H1 (cell line): ENCODE data around the gene PPP2R2C. TPM values are rescaled to one million over a fixed set of nuclear protein-coding genes. Genes with fewer than 3 reads are reported as not detected.

Experiments used
- CTCF ChIA-PET: fragments of 300-600 bp; sonication (Branson Sonifier 250); formaldehyde crosslinking; loops from one replicate; lab custom pipeline; 2021; ENCODE audit not compliant: partially characterized antibody; lab: Charles Lee
- POLR2A ChIA-PET: fragments of 300-600 bp; sonication (Branson Sonifier 250); formaldehyde crosslinking; loops from one replicate; lab custom pipeline; 2021; ENCODE audit warnings: inconsistent platforms; ENCODE audit not compliant: partially characterized antibody; lab: Charles Lee
- DNase-seq, 2 experiments: peaks; one replicate each; pipeline versions ENCODE4 v3.0.0 to v3.0.0-alpha.2; 2010 to 2022; ENCODE audit warnings: low spot score in 2 of 2, low read depth in 1 of 2, mixed read lengths in 1 of 2
- FAIRE-seq: peaks from 2 replicates; lab custom pipeline; 2011; peaks lifted over from hg19 to GRCh38; lab: Jason Lieb, UNC
- H2AFZ ChIP-seq: 2 replicates; pipeline ENCODE4 v1.8.1; 2012; ENCODE audit warnings: low read length, inconsistent platforms
- H2AK5ac ChIP-seq: 2 replicates; pipeline ENCODE4 v1.6.1; 2013; ENCODE audit warnings: low read depth, low read length
- H2BK120ac ChIP-seq: replicated peaks from 2 replicates; pipeline ENCODE3; 2013; ENCODE audit warnings: low read depth, low read length, inconsistent platforms
- H2BK12ac ChIP-seq: 2 replicates; pipeline ENCODE4 v1.6.1; 2013; ENCODE audit warnings: low read depth, low read length
- H2BK15ac ChIP-seq: 2 replicates; pipeline ENCODE4 v1.6.1; 2013; ENCODE audit warnings: low read length
- H2BK20ac ChIP-seq: 2 replicates; pipeline ENCODE4 v1.6.1; 2013; ENCODE audit warnings: low read length
- H2BK5ac ChIP-seq: 2 replicates; pipeline ENCODE4 v1.6.1; 2013; ENCODE audit warnings: low read depth, low read length
- H3K14ac ChIP-seq: 2 replicates; pipeline ENCODE4 v1.6.1; 2013; ENCODE audit warnings: inconsistent platforms; ENCODE audit not compliant: insufficient read length
- H3K18ac ChIP-seq: 2 replicates; pipeline ENCODE4 v1.6.1; 2013; ENCODE audit warnings: low read length; ENCODE audit errors: extremely low read depth
- H3K23ac ChIP-seq: 2 replicates; pipeline ENCODE4 v1.6.1; 2013; ENCODE audit warnings: inconsistent platforms; ENCODE audit not compliant: insufficient read length
- H3K23me2 ChIP-seq: 2 replicates; pipeline ENCODE4 v1.6.1; 2013; ENCODE audit warnings: low read depth, low read length
- H3K27ac ChIP-seq: 2 replicates; pipeline ENCODE4 v1.6.1; 2011; ENCODE audit warnings: low read depth, low read length, inconsistent platforms
- H3K27me3 ChIP-seq, 4 experiments: replicated peaks in 1 of 4; 1 replicate in 1 of 4; 2 replicates in 3 of 4; pipeline versions ENCODE4 v1.6.1 to v1.8.1; 2011 to 2013; ENCODE audit warnings: low read length in 3 of 4, mild to moderate bottlenecking in 3 of 4, inconsistent platforms in 2 of 4, mixed read lengths in 2 of 4, moderate library complexity in 1 of 4; ENCODE audit not compliant: control insufficient read depth in 3 of 4, insufficient read depth in 3 of 4; ENCODE audit errors: extremely low read depth in 1 of 4
- H3K36me3 ChIP-seq, 4 experiments: 2 replicates each; pipeline versions ENCODE4 v1.6.1 to v1.8.1; 2011 to 2013; ENCODE audit warnings: mild to moderate bottlenecking in 4 of 4, low read length in 3 of 4, moderate library complexity in 2 of 4, control low read depth in 1 of 4, inconsistent platforms in 1 of 4; ENCODE audit not compliant: insufficient read depth in 4 of 4, control insufficient read depth in 2 of 4
- H3K4ac ChIP-seq: replicated peaks from 2 replicates; pipeline ENCODE3; 2013; ENCODE audit warnings: low read length, low read depth, mixed read lengths, inconsistent platforms; ENCODE audit not compliant: insufficient read length
- H3K4me1 ChIP-seq, 4 experiments: replicated peaks in 1 of 4; 1 replicate in 1 of 4; 2 replicates in 3 of 4; pipeline versions ENCODE4 v1.6.1 to v1.8.1; 2011 to 2013; ENCODE audit warnings: low read length in 3 of 4, inconsistent platforms in 2 of 4, mixed read lengths in 1 of 4; ENCODE audit not compliant: insufficient read depth in 4 of 4, control insufficient read depth in 3 of 4
- H3K4me2 ChIP-seq, 2 experiments: 2 replicates each; pipeline versions ENCODE4 v1.6.1 to v1.8.1; 2011 to 2013; ENCODE audit warnings: low read depth in 2 of 2, low read length in 2 of 2, control low read depth in 1 of 2, inconsistent platforms in 1 of 2, mild to moderate bottlenecking in 1 of 2; ENCODE audit not compliant: insufficient read depth in 1 of 2
- H3K4me3 ChIP-seq, 4 experiments: fragments of 200-600, 300-600 bp in 1 of 4; sonication (generic), shearing (Covaris generic), sonication (Bioruptor Twin) in 1 of 4; 2 replicates each; pipeline versions ENCODE4 v1.5.1 to v1.8.1; 2011 to 2016; ENCODE audit warnings: low read length in 4 of 4, low read depth in 3 of 4, control low read depth in 2 of 4, inconsistent platforms in 2 of 4, mild to moderate bottlenecking in 2 of 4, mixed read lengths in 1 of 4, moderate library complexity in 1 of 4; ENCODE audit not compliant: insufficient read depth in 2 of 4; ENCODE audit errors: extremely low read depth in 1 of 4
- H3K56ac ChIP-seq: replicated peaks from 2 replicates; pipeline ENCODE3; 2013; ENCODE audit warnings: low read depth, mild to moderate bottlenecking, mixed read lengths, low read length, inconsistent platforms; ENCODE audit not compliant: insufficient read length
- H3K79me1 ChIP-seq: 2 replicates; pipeline ENCODE4 v1.6.1; 2013; ENCODE audit warnings: low read depth, low read length, control low read depth
- H3K79me2 ChIP-seq, 2 experiments: 2 replicates each; pipeline versions ENCODE4 v1.6.1 to v1.8.1; 2012 to 2013; ENCODE audit warnings: low read length in 2 of 2, mild to moderate bottlenecking in 2 of 2, inconsistent platforms in 1 of 2; ENCODE audit not compliant: insufficient read depth in 2 of 2, control insufficient read depth in 1 of 2
- H3K9ac ChIP-seq, 4 experiments: replicated peaks in 1 of 4; 1 replicate in 1 of 4; 2 replicates in 3 of 4; pipeline versions ENCODE4 v1.6.1 to v1.8.1; 2011 to 2013; ENCODE audit warnings: low read depth in 3 of 4, low read length in 3 of 4, control low read depth in 2 of 4, mild to moderate bottlenecking in 2 of 4, moderate library complexity in 2 of 4, inconsistent platforms in 1 of 4; ENCODE audit errors: extremely low read depth in 1 of 4
- H3K9me3 ChIP-seq, 2 experiments: 2 replicates each; pipeline versions ENCODE4 v1.6.1 to v1.8.1; 2012 to 2013; ENCODE audit warnings: mild to moderate bottlenecking in 2 of 2, moderate library complexity in 2 of 2, control low read depth in 1 of 2, inconsistent platforms in 1 of 2, low read depth in 1 of 2, low read length in 1 of 2, mixed read lengths in 1 of 2; ENCODE audit not compliant: insufficient read depth in 2 of 2
- H4K20me1 ChIP-seq, 2 experiments: replicated peaks in 1 of 2; 2 replicates each; pipeline versions ENCODE3 to v1.8.1; 2011 to 2013; ENCODE audit warnings: inconsistent platforms in 2 of 2, low read length in 2 of 2, mild to moderate bottlenecking in 1 of 2; ENCODE audit not compliant: insufficient read depth in 2 of 2, control insufficient read depth in 1 of 2
- H4K5ac ChIP-seq: 2 replicates; pipeline ENCODE4 v1.6.1; 2013; ENCODE audit warnings: low read length, low read depth, mixed read lengths, inconsistent platforms; ENCODE audit not compliant: insufficient read length
- H4K8ac ChIP-seq: 2 replicates; pipeline ENCODE4 v1.8.0; 2013; ENCODE audit warnings: mild to moderate bottlenecking, moderate library complexity, low read length, inconsistent platforms; ENCODE audit not compliant: insufficient read depth; ENCODE audit errors: extremely low read depth
- H4K91ac ChIP-seq: replicated peaks from 2 replicates; pipeline ENCODE3; 2013; ENCODE audit warnings: low read length, mixed read lengths, inconsistent platforms; ENCODE audit not compliant: insufficient read length
- ASH2L ChIP-seq: fragments of 200-600, 300-600 bp; sonication (generic); IDR thresholded peaks from one replicate; pipeline ENCODE4 v1.7.1; 2017; ENCODE audit warnings: low read length
- BCL11A ChIP-seq, 2 experiments: IDR thresholded peaks; one replicate each; pipeline ENCODE4 v1.6.1; 2011; ENCODE audit warnings: low read depth in 2 of 2, low read length in 2 of 2, mild to moderate bottlenecking in 2 of 2
- CBX5 ChIP-seq: fragments of 300-800, 300-1000 bp; sonication (generic); IDR thresholded peaks from 2 replicates; pipeline ENCODE4 v1.7.1; 2016; ENCODE audit warnings: antibody characterized with exemption, low read length, low read depth
- CHD2 ChIP-seq: IDR thresholded peaks from 2 replicates; pipeline ENCODE4 v1.6.1; 2012; ENCODE audit warnings: low read length, improper control_type of control experiment
- CTBP2 ChIP-seq: IDR thresholded peaks from 2 replicates; pipeline ENCODE4 v1.7.0; 2011; ENCODE audit warnings: borderline replicate concordance, mild to moderate bottlenecking, moderate library complexity, mixed read lengths, low read length; ENCODE audit not compliant: insufficient read depth, insufficient read length
- EGR1 ChIP-seq: IDR thresholded peaks from 2 replicates; pipeline ENCODE4 v1.6.1; 2011; ENCODE audit warnings: low read depth, low read length, borderline replicate concordance
- JUN ChIP-seq: IDR thresholded peaks from 2 replicates; pipeline ENCODE4 v1.6.1; 2011; ENCODE audit warnings: low read depth, mild to moderate bottlenecking, improper control_type of control experiment, low read length
- JUND ChIP-seq: IDR thresholded peaks from 2 replicates; pipeline ENCODE4 v1.6.1; 2011; ENCODE audit warnings: mild to moderate bottlenecking, improper control_type of control experiment, low read length
- POLR2AphosphoS5 ChIP-seq: IDR thresholded peaks from 2 replicates; pipeline ENCODE4 v1.6.1; 2011; ENCODE audit warnings: low read depth, low read length
- RAD21 ChIP-seq, 2 experiments: IDR thresholded peaks in 1 of 2; conservative IDR thresholded peaks in 1 of 2; 2 replicates each; pipeline ENCODE4 v1.6.1; 2011; ENCODE audit warnings: low read depth in 2 of 2, low read length in 2 of 2, improper control_type of control experiment in 1 of 2, inconsistent platforms in 1 of 2, mild to moderate bottlenecking in 1 of 2, moderate library complexity in 1 of 2
- RBBP5 ChIP-seq: IDR thresholded peaks from 2 replicates; pipeline ENCODE4 v1.7.1; 2012; ENCODE audit warnings: low read depth, mild to moderate bottlenecking, inconsistent platforms, low read length, moderate library complexity, borderline replicate concordance
- SP2 ChIP-seq: IDR thresholded peaks from 2 replicates; pipeline ENCODE4 v1.6.1; 2012; ENCODE audit warnings: mild to moderate bottlenecking, low read length, inconsistent platforms
- SP4 ChIP-seq: IDR thresholded peaks from 2 replicates; pipeline ENCODE4 v1.6.1; 2012; ENCODE audit warnings: low read length, inconsistent platforms
- WGBS, 2 experiments: shearing (Covaris generic) in 1 of 2; methylation state at CpG; one replicate each; pipeline versions ENCODE4 v1.1.6 to v1.1.7; 2013 to 2015; ENCODE audit warnings: low lambda C conversion rate in 2 of 2, mixed read lengths in 2 of 2, inconsistent platforms in 1 of 2, low coverage in 1 of 2, missing lambda C conversion rate in 1 of 2; ENCODE audit not compliant: insufficient replicate concordance in 2 of 2, insufficient coverage in 1 of 2, insufficient read length in 1 of 2; ENCODE audit errors: extremely low coverage in 1 of 2, missing lambda C conversion rate in 1 of 2; 5-methylcytosine and 5-hydroxymethylcytosine counted together
- polyA plus RNA-seq, 7 experiments: library from polyadenylated mRNA; depleted of rRNA in 3 of 7; stranded (reverse) in 5 of 7; unstranded in 2 of 7; fragments of >200 nt in 5 of 7; fragments of 200-250 nt in 2 of 7; gene quantifications; 1 replicate in 5 of 7; 2 replicates in 1 of 7; 4 replicates in 1 of 7; pipeline versions ENCODE4 v1.2.1 to v1.2.3, GENCODE V29; 2011 to 2013; ENCODE audit warnings: missing spikeins in 2 of 7, mixed read lengths in 2 of 7
- total RNA-seq: library from RNA; stranded (reverse); fragmentation: NEBNext Ultra II Directional; extraction: Animal tissue kit (Norgen Biotek cat#: 25700); gene quantifications from 2 replicates; pipeline ENCODE4 v1.2.1, GENCODE V29; 2021

The PPP2R2C gene
- total and polyA plus RNA-seq, 2 of the 8 experiments (the other 6 are each of a cell fraction or from before 2014, with no cell fraction given), result 6.4 TPM

GRCh38 chr4:6346373-6347110 lies 125.9 kb downstream of the PPP2R2C start:
- CTCF ChIA-PET, result interaction anchor here (1.2 to 12.2 kb wide), 3 partner anchors 16 to 205 kb away, joined by 3 to 175 read pairs (median 21); no protein-coding TSS in a partner anchor
- no peak for DNase-seq
- H3K4me3 ChIP-seq, result no peak overlapping the region
- H3K27ac ChIP-seq, result no peak overlapping the region
- peaks cover 0 to 4% (median 2%) of the 10 kb centered on the region in 4 experiments; a peak in 2 of 7 replicates for H3K4me1 ChIP-seq
- H3K23me2 ChIP-seq, result no peaks in the 10 kb centered on the region
- WGBS, 2 experiments, result 86% methylated on average over 12 of the region's 16 CpGs; no CpG with 5 or more reads in 1 of the 2 experiments
- no peaks in the 10 kb centered on the region for H3K36me3 ChIP-seq
- H2AK5ac ChIP-seq, result no peak overlapping the region
- H2BK15ac ChIP-seq, result no peak overlapping the region
- H2BK120ac ChIP-seq, result no peak overlapping the region
- no peak overlapping the region for H2BK12ac ChIP-seq
- no peaks in the 10 kb centered on the region for H3K9me3 ChIP-seq
- H4K8ac ChIP-seq, result no peak overlapping the region
- H3K79me1 ChIP-seq, result no peaks in the 10 kb centered on the region
- H3K18ac ChIP-seq, result no peak overlapping the region
- H4K20me1 ChIP-seq, result no peaks in the 10 kb centered on the region
- H2BK20ac ChIP-seq, result no peak overlapping the region
- no peak overlapping the region for H3K4ac ChIP-seq
- H2AFZ ChIP-seq, result no peak overlapping the region
- no peak overlapping the region for H2BK5ac ChIP-seq
- H4K91ac ChIP-seq, result no peak overlapping the region
- no peaks in the 10 kb centered on the region for H3K27me3 ChIP-seq
- no peak overlapping the region for H3K56ac ChIP-seq
- H3K9ac ChIP-seq, result no peak overlapping the region
- POLR2A ChIA-PET, result interaction anchor here (0.6 kb wide), 1 partner anchor 483 kb away, joined by 3 read pairs; no protein-coding TSS in a partner anchor
- H4K5ac ChIP-seq, result no peak overlapping the region
- H3K79me2 ChIP-seq, result no peaks in the 10 kb centered on the region
- H3K14ac ChIP-seq, result no peak overlapping the region
- H3K23ac ChIP-seq, result no peak overlapping the region
- H3K4me2 ChIP-seq, result no peak overlapping the region
- FAIRE-seq, result no peak
- no peak for TF ChIP-seq CHD2
- no peak for TF ChIP-seq SP4
- TF ChIP-seq RBBP5, result no peak
- TF ChIP-seq BCL11A (IDR thresholded peaks at IDR 0.05; ENCODE audit: low read depth in 2 of 2, low read length in 2 of 2), result no peak
- no peak for TF ChIP-seq ASH2L
- TF ChIP-seq RAD21 (IDR thresholded peaks at IDR 0.05 in 1 of 2, conservative IDR thresholded peaks at IDR 0.05 in 1 of 2; ENCODE audit: low read depth in 2 of 2, low read length in 2 of 2), result no peak
- no peak for TF ChIP-seq CTBP2
- TF ChIP-seq SP2, result no peak
- no peak for TF ChIP-seq JUN
- TF ChIP-seq JUND, result no peak
- no peak for TF ChIP-seq CBX5
- no peak for TF ChIP-seq POLR2AphosphoS5
- TF ChIP-seq EGR1, result no peak
